HepG2 (cell line): ENCODE data around the gene NELFCD. TPM values are rescaled to one million over a fixed set of nuclear protein-coding genes. Genes with fewer than 3 reads are reported as not detected.
A peak's percentile ranks its signal among the peaks of the same experiment; 100 is the strongest.

Experiments
- ATAC-seq: fragments of 200-7000 bp; cut with Tn5 transposase; 3 replicates; pipeline ENCODE4 v1.9.1; 2020; ENCODE audit warnings: mild to moderate bottlenecking, moderate library complexity
- BruUV-seq: library from RNA; stranded (reverse); fragments of 400-500 nt; replicated peaks from 2 replicates; lab custom pipeline; 2021; lab: Mats Ljungman, UMichigan
- CTCF ChIA-PET: fragments of 300-600 bp; formaldehyde crosslinking; extraction: SDS; loops from one replicate; lab custom pipeline; 2021; ENCODE audit warnings: low total read pairs, inconsistent platforms, low intra/inter-chr PET ratio; lab: Yijun Ruan, JAX
- POLR2A ChIA-PET: fragments of 350-600 bp; sonication (Branson Sonifier 250); formaldehyde crosslinking; loops from one replicate; lab custom pipeline; 2020; ENCODE audit warnings: antibody characterized with exemption, inconsistent platforms; lab: Yijun Ruan, JAX
- DNase-seq: peaks from one replicate; pipeline ENCODE4 v3.0.0-alpha.2; 2015; ENCODE audit warnings: low spot score
- FAIRE-seq: peaks from 3 replicates; lab custom pipeline; 2011; peaks lifted over from hg19 to GRCh38; lab: Jason Lieb, UNC
- H2AFZ ChIP-seq: one replicate; pipeline ENCODE4 v1.6.1; 2011; ENCODE audit warnings: low read length, inconsistent platforms
- H3K27ac ChIP-seq: fragments of 300-600 bp; 3 replicates; pipeline ENCODE4 v1.8.0; 2011; ENCODE audit warnings: mixed run types, mild to moderate bottlenecking, mixed read lengths, low read length, inconsistent platforms; ENCODE audit not compliant: insufficient read depth; ENCODE audit errors: extremely low read length
- H3K27me3 ChIP-seq, 2 experiments: fragments of 200-600 bp in 1 of 2; 2 replicates in 1 of 2; 3 replicates in 1 of 2; pipeline versions ENCODE4 v1.6.0 to v1.8.0; 2011; ENCODE audit warnings: low read length in 2 of 2, mild to moderate bottlenecking in 2 of 2, moderate library complexity in 2 of 2, inconsistent platforms in 1 of 2; ENCODE audit not compliant: insufficient read depth in 2 of 2, control insufficient read depth in 1 of 2
- H3K36me3 ChIP-seq, 2 experiments: fragments of 200-600 bp in 1 of 2; replicated peaks in 1 of 2; 2 replicates in 1 of 2; 3 replicates in 1 of 2; pipeline versions ENCODE4 v1.5.1 to v1.8.0; 2011; ENCODE audit warnings: low read length in 2 of 2, inconsistent platforms in 1 of 2; ENCODE audit not compliant: insufficient read depth in 2 of 2, control insufficient read depth in 1 of 2
- H3K4me1 ChIP-seq: 2 replicates; pipeline ENCODE4 v1.5.1; 2012; ENCODE audit warnings: low read length, inconsistent platforms; ENCODE audit not compliant: insufficient read depth
- H3K4me2 ChIP-seq: 2 replicates; pipeline ENCODE4 v1.6.0; 2011; ENCODE audit warnings: low read depth, low read length, inconsistent platforms
- H3K4me3 ChIP-seq, 3 experiments: fragments of 200-600 bp in 1 of 3; sonication (generic), shearing (Covaris generic) in 1 of 3; replicated peaks in 1 of 3; 2 replicates each; pipeline ENCODE4 v1.5.1; 2011 to 2016; ENCODE audit warnings: low read length in 3 of 3, inconsistent platforms in 2 of 3, low read depth in 2 of 3, mild to moderate bottlenecking in 2 of 3, control low read depth in 1 of 3, mixed read lengths in 1 of 3; ENCODE audit not compliant: insufficient read depth in 1 of 3
- H3K79me2 ChIP-seq: one replicate; pipeline ENCODE4 v1.6.1; 2011; ENCODE audit warnings: low read length, inconsistent platforms; ENCODE audit not compliant: insufficient read depth
- H3K9ac ChIP-seq: 2 replicates; pipeline ENCODE4 v1.6.0; 2011; ENCODE audit warnings: mild to moderate bottlenecking, low read depth, low read length, inconsistent platforms; ENCODE audit not compliant: insufficient read depth
- H3K9me3 ChIP-seq: 2 replicates; pipeline ENCODE4 v1.5.1; 2012; ENCODE audit warnings: mild to moderate bottlenecking, low read length
- H4K20me1 ChIP-seq: 2 replicates; pipeline ENCODE4 v1.6.0; 2011; ENCODE audit warnings: inconsistent platforms, mild to moderate bottlenecking, low read length, moderate library complexity; ENCODE audit not compliant: insufficient read depth
- FOSL2 ChIP-seq: sonication (generic); formaldehyde crosslinking; IDR thresholded peaks from 2 replicates; pipeline ENCODE4 v1.4.0; 2020; ENCODE audit warnings: missing genetic modification reagents
- FOXA3 ChIP-seq: IDR thresholded peaks from 2 replicates; pipeline ENCODE4 v1.6.1; 2016; ENCODE audit warnings: missing genetic modification reagents, missing compliant biosample characterization
- GATAD1 ChIP-seq: IDR thresholded peaks from 2 replicates; pipeline ENCODE4 v1.6.1; 2016; ENCODE audit warnings: missing genetic modification reagents, missing compliant biosample characterization
- IRF2 ChIP-seq: IDR thresholded peaks from 2 replicates; pipeline ENCODE4 v1.6.1; 2018; ENCODE audit warnings: missing genetic modification reagents, missing compliant biosample characterization
- LCORL ChIP-seq, 2 experiments: fragments of 450-650 bp in 1 of 2; sonication (generic) in 1 of 2; formaldehyde crosslinking in 1 of 2; IDR thresholded peaks; 2 replicates each; pipeline versions ENCODE4 v1.5.0 to v1.6.1; 2017 to 2020; ENCODE audit warnings: antibody characterized with exemption in 1 of 2, missing genetic modification reagents in 1 of 2
- MTA1 ChIP-seq: sonication (generic); formaldehyde crosslinking; IDR thresholded peaks from 2 replicates; pipeline ENCODE4 v1.4.0; 2020; ENCODE audit warnings: missing genetic modification reagents, mild to moderate bottlenecking, borderline replicate concordance
- PHF21A ChIP-seq: sonication (generic); formaldehyde crosslinking; IDR thresholded peaks from 2 replicates; pipeline ENCODE4 v1.5.0; 2020; ENCODE audit warnings: mild to moderate bottlenecking, missing genetic modification reagents
- RBFOX2 ChIP-seq: fragments of 200-400 bp; formaldehyde crosslinking; IDR thresholded peaks from 2 replicates; pipeline ENCODE4 v1.6.1; 2017; ENCODE audit warnings: low read depth, mild to moderate bottlenecking, low read length
- SOX13 ChIP-seq, 3 experiments: fragments of 450-650 bp in 1 of 3; sonication (generic) in 1 of 3; formaldehyde crosslinking in 1 of 3; IDR thresholded peaks in 2 of 3; conservative IDR thresholded peaks in 1 of 3; 2 replicates each; pipeline versions ENCODE4 v1.5.0 to v1.6.1; 2016 to 2020; ENCODE audit warnings: antibody characterized with exemption in 1 of 3, mild to moderate bottlenecking in 1 of 3, missing compliant biosample characterization in 1 of 3, missing genetic modification reagents in 1 of 3, moderate library complexity in 1 of 3
- THAP11 ChIP-seq: IDR thresholded peaks from 2 replicates; pipeline ENCODE4 v1.6.1; 2016; ENCODE audit warnings: missing biosample characterization, missing genetic modification reagents
- ZC3H4 ChIP-seq: sonication (generic); formaldehyde crosslinking; IDR thresholded peaks from 2 replicates; pipeline ENCODE4 v1.4.0; 2020; ENCODE audit warnings: missing genetic modification reagents, borderline replicate concordance
- ZFY ChIP-seq: sonication (generic); formaldehyde crosslinking; IDR thresholded peaks from 2 replicates; pipeline ENCODE4 v1.4.0; 2020; ENCODE audit warnings: missing genetic modification reagents
- ZNF766 ChIP-seq: sonication (generic); formaldehyde crosslinking; IDR thresholded peaks from 2 replicates; pipeline ENCODE4 v1.5.0; 2020; ENCODE audit warnings: missing genetic modification reagents, borderline replicate concordance
- ZSCAN9 ChIP-seq: IDR thresholded peaks from 2 replicates; pipeline ENCODE4 v1.6.1; 2016; ENCODE audit warnings: borderline replicate concordance
- WGBS: methylation state at CpG from one replicate; pipeline ENCODE4 v1.1.6; 2017; ENCODE audit warnings: low lambda C conversion rate; 5-methylcytosine and 5-hydroxymethylcytosine counted together
- in situ Hi-C: cut with HindIII; loops from 2 replicates; pipeline ENCODE4 v1.10.0; 2017; ENCODE audit warnings: low pct_unique_long_range_greater_than_20kb; ENCODE audit not compliant: extremely low pct_ligation_motif_present
- intact Hi-C: fragments of 100-400 bp; cut with micrococcal nuclease; formaldehyde crosslinking; loops from one replicate; pipeline ENCODE4 v1.10.0; 2022; ENCODE audit not compliant: unreplicated experiment
- polyA plus RNA-seq, 8 experiments: library from polyadenylated mRNA; depleted of rRNA in 3 of 8; stranded (reverse) in 7 of 8; unstranded in 1 of 8; fragments of >200 nt; fragmentation: Illumina TruSeq in 4 of 8; extraction: Trizol in 4 of 8; gene quantifications; 2 replicates each; pipeline versions ENCODE4 v1.2.1 to v1.2.3, GENCODE V29; 2011 to 2016; ENCODE audit warnings: low read depth in 4 of 8, missing spikeins in 1 of 8, mixed read lengths in 1 of 8; ENCODE audit not compliant: insufficient read depth in 1 of 8
- total RNA-seq, 5 experiments: library from RNA; depleted of rRNA; stranded (reverse); fragments of >200 nt; fragmentation: Illumina TruSeq; extraction: Trizol; gene quantifications; 2 replicates each; pipeline ENCODE4 v1.2.3, GENCODE V29; 2016; ENCODE audit warnings: low read depth in 1 of 5
- TF ChIP-seq, protein P1 (sequence below), 2 experiments: sonication (generic) in 1 of 2; formaldehyde crosslinking in 1 of 2; IDR thresholded peaks; 2 replicates each; pipeline versions ENCODE4 v1.5.1 to v1.6.1; 2011 to 2020; ENCODE audit warnings: borderline replicate concordance in 1 of 2, low read depth in 1 of 2, low read length in 1 of 2, mild to moderate bottlenecking in 1 of 2, missing genetic modification reagents in 1 of 2, moderate library complexity in 1 of 2
- TF ChIP-seq, protein P2 (sequence below): sonication (generic); formaldehyde crosslinking; IDR thresholded peaks from 2 replicates; pipeline ENCODE4 v1.4.0; 2020; ENCODE audit warnings: mild to moderate bottlenecking, missing genetic modification reagents, borderline replicate concordance

The NELFCD gene
- total and polyA plus RNA-seq, 2 of the 13 experiments (the other 11 are each of a cell fraction or from before 2014, with no cell fraction given), result 159 to 203 TPM

DNA sequence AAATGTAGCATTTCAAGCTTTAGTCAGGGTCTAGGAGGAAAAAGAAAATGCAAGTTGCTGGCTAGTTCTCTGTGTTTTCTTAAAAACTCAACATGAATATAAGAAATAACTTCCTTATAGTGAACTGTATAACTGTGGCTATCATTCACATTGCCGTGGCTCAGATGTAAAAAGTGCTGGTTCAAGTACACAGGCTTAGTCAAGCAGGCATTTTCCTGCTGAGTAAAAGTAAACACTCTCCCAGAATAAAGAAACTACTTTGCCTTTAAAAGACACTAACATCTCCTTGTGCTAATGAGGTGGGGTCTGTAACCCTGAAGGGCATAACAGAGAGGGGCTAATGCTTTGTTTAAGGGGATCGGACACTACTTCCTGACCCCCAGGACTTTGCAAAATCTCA lies 47.8 kb downstream of the NELFCD start:
- no peaks in the 10 kb centered on the region for H3K9me3 ChIP-seq
- ChIA-PET CTCF (no interaction called here), POLR2A (interaction anchor here (1.2 to 1.7 kb wide), 3 partner anchors 12 to 48 kb away, joined by 4 to 10 read pairs (median 5); partner anchors contain the start of gene NELFCD)
- H3K27me3 ChIP-seq, result no peaks in the 10 kb centered on the region; a peak in 1 of 5 replicates
- FAIRE-seq (no peak), DNase-seq (no peak), ATAC-seq (no peak)
- BruUV-seq, result no TSS peak
- no peak overlapping the region for H2AFZ ChIP-seq
- peaks cover 15% of the 10 kb centered on the region; the same call in 1 of the 2 replicates for H4K20me1 ChIP-seq
- in situ Hi-C loops (no loop called here), intact Hi-C loops (no loop called here)
- H3K36me3 ChIP-seq, result peaks cover 31 to 55% of the 10 kb centered on the region in 2 experiments
- 47% methylated on average over 2 of the region's 2 CpGs for WGBS
- peaks cover 70% of the 10 kb centered on the region for H3K79me2 ChIP-seq
- H3K9ac ChIP-seq, result peak overlapping the region; percentile 54
- peak overlapping the region; percentile 97 for H3K4me2 ChIP-seq
- no peak overlapping the region for H3K27ac ChIP-seq
- H3K4me3 ChIP-seq, result peak overlapping the region; percentile 19 to 39 (median 36); a peak in 5 of 6 replicates
- H3K4me1 ChIP-seq, result peaks cover 74% of the 10 kb centered on the region
- TF ChIP-seq MTA1 (CRISPR knock-in tag) (no peak), SOX13 (IDR thresholded peaks at IDR 0.05) (no peak), SOX13 (CRISPR knock-in tag; conservative IDR thresholded peaks at IDR 0.05 in 1 of 2, IDR thresholded peaks at IDR 0.05 in 1 of 2) (peak in 1 of 2 experiments; percentile 22; a peak in 1 of 4 replicates), ZC3H4 (CRISPR knock-in tag) (0 out of 2 replicates have a peak, but pooled peaks have one; percentile 47), RBFOX2 (0 out of 2 replicates have a peak, but pooled peaks have one; percentile 18), FOSL2 (0 out of 2 replicates have a peak, but pooled peaks have one; percentile 14), ZNF766 (CRISPR knock-in tag) (no peak), IRF2 (CRISPR knock-in tag) (0 out of 2 replicates have a peak, but pooled peaks have one; percentile 23), ZSCAN9 (CRISPR knock-in tag) (0 out of 2 replicates have a peak, but pooled peaks have one; percentile 28), FOXA3 (CRISPR knock-in tag) (peak; percentile 64), GATAD1 (CRISPR knock-in tag) (no peak), PHF21A (CRISPR knock-in tag) (no peak), THAP11 (CRISPR knock-in tag) (0 out of 2 replicates have a peak, but pooled peaks have one; percentile 15), ZFY (CRISPR knock-in tag) (no peak), LCORL (IDR thresholded peaks at IDR 0.05) (no peak), LCORL (CRISPR knock-in tag; IDR thresholded peaks at IDR 0.05) (peak; percentile 17; the same call in 1 of the 2 replicates)
- TF ChIP-seq, protein P1, sequence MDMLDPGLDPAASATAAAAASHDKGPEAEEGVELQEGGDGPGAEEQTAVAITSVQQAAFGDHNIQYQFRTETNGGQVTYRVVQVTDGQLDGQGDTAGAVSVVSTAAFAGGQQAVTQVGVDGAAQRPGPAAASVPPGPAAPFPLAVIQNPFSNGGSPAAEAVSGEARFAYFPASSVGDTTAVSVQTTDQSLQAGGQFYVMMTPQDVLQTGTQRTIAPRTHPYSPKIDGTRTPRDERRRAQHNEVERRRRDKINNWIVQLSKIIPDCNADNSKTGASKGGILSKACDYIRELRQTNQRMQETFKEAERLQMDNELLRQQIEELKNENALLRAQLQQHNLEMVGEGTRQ (IDR thresholded peaks at IDR 0.05; ENCODE audit: low read depth, low read length), result no peak
- TF ChIP-seq, protein P1 (CRISPR knock-in tag; IDR thresholded peaks at IDR 0.05; ENCODE audit: borderline replicate concordance), result no peak
- TF ChIP-seq, protein P2, sequence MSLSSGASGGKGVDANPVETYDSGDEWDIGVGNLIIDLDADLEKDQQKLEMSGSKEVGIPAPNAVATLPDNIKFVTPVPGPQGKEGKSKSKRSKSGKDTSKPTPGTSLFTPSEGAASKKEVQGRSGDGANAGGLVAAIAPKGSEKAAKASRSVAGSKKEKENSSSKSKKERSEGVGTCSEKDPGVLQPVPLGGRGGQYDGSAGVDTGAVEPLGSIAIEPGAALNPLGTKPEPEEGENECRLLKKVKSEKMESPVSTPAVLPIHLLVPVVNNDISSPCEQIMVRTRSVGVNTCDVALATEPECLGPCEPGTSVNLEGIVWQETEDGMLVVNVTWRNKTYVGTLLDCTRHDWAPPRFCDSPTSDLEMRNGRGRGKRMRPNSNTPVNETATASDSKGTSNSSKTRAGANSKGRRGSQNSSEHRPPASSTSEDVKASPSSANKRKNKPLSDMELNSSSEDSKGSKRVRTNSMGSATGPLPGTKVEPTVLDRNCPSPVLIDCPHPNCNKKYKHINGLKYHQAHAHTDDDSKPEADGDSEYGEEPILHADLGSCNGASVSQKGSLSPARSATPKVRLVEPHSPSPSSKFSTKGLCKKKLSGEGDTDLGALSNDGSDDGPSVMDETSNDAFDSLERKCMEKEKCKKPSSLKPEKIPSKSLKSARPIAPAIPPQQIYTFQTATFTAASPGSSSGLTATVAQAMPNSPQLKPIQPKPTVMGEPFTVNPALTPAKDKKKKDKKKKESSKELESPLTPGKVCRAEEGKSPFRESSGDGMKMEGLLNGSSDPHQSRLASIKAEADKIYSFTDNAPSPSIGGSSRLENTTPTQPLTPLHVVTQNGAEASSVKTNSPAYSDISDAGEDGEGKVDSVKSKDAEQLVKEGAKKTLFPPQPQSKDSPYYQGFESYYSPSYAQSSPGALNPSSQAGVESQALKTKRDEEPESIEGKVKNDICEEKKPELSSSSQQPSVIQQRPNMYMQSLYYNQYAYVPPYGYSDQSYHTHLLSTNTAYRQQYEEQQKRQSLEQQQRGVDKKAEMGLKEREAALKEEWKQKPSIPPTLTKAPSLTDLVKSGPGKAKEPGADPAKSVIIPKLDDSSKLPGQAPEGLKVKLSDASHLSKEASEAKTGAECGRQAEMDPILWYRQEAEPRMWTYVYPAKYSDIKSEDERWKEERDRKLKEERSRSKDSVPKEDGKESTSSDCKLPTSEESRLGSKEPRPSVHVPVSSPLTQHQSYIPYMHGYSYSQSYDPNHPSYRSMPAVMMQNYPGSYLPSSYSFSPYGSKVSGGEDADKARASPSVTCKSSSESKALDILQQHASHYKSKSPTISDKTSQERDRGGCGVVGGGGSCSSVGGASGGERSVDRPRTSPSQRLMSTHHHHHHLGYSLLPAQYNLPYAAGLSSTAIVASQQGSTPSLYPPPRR (CRISPR knock-in tag), result no peak
